Amniotic epithelial cell (primary cell): ENCODE data around the gene ALDH1A3.

ENCODE experiments used
- DNase-seq: peaks from one replicate; pipeline ENCODE4 v3.0.0-alpha.2; 2010; ENCODE audit warnings: low read depth

ALDH1A3 gene

GRCh38 chr15:100901702-100902435 is 22.2 kb downstream of the ALDH1A3 start:
- DNase-seq, result no peak

GRCh38 chr15:100902436-100903167 is 23.0 kb downstream of the ALDH1A3 start:
- peak; percentile 81 for DNase-seq

GRCh38 chr15:100903168-100903554 is 23.5 kb downstream of the ALDH1A3 start:
- DNase-seq, result no peak

DNA sequence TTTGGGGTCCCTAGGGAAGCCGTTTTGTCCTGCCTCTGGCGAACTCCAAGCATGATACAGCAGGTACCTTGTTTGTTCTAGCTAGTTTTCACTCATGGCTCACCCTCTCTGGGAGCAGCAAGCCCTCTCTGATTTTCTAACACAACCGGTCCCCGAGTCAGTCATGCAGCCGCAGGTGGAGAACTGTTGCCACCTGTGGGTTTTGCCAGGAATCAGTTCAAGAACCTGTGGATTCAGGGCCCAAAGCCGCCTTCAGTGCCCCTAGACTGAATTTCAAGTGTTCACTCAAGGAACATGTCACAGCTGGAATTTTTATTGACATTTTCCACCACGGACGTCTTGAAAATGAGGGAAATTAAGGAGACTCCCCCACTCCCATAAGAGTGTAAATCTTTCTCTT is 26.2 kb downstream of the ALDH1A3 start:
- no peak for DNase-seq

GRCh38 chr15:100908466-100908865 is 28.8 kb downstream of the ALDH1A3 start:
- no peak for DNase-seq

GRCh38 chr15:100909565-100909964 is 29.9 kb downstream of the ALDH1A3 start:
- DNase-seq, result no peak

DNA sequence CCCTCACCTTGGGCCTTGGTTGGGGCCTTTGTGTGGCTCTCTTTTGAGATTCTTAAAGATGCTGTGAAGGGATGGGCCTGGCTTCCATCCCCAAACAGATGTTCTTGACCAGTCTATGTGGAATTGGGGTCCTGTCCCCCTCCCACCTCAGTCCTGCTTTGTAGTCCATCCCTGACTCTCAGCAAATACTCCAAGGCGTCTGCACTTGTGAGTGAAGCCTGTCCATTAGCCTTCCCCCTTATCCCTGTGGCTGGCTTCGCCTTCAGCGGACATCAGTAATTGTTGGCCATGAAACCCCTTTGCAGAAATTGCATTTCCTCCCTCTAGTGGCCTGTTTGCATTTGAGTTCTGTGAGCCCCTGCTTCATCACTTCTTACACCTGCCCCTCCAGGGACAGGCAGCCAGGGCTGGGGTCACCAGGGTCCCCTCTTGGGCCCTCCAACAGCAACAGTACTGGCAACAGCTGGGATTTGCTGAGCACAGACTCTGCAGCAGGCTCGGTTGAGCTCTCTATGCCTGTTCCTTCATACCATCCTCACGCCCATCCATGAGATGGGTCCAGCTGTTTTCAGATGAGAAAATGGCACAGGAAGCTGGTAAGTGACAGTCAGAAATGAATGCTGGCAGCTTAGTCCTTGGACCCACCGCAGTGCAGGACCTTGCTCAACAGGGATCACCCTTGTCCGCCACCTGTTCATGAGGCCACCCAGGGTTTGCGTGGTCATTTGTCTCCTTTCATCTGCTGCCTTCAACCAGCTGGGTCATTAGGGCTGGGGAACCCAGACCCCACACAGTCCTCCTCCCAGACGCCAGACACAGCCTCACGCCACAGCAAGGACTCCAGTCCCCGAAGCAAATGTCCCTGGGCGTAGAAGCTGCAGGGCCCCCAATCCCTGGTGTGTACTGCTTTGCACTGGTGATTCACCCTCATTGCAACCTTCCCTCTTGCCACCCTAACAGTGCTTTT is 30.6 kb downstream of the ALDH1A3 start:
- DNase-seq, result no peak

DNA sequence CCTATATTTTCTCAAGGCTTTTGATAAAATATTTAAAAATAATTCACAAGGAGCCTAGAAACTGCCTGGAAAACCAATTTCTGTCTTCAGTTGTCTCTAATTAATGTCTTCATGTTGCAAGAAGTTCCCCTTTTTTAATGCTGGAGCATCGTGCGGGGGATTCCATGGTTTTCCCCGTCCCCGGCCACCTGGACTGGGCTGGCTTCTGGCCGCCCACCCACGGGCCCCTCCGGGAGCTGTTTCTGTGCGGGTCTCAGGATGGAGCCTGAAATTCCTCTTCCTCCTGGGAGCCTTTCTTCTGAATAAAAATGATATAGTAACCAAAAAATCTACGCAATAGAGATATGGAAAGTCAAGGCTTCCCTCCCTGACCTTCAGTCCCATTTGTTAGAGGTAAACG is 31.5 kb downstream of the ALDH1A3 start:
- no peak for DNase-seq

DNA sequence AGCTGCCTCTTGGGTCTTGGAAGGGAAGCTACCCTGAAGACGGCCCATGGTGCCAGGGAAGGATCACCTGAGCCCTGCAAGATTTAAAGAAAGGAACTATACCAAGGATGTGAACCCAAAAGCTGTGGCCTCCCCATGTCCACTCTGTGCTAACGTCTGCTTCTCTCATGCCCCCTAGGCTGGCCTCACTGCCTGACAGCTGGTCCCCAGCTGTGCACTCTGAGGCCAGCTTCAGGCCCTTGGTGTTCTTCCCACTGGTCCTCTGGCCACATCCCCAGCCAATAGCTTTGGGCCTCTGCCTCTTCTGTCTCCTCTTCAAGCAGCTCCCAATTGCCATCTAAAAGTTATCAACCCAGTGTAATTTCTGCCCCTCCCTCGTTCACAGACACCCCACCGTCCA is 34.3 kb downstream of the ALDH1A3 start:
- no peak for DNase-seq

DNA sequence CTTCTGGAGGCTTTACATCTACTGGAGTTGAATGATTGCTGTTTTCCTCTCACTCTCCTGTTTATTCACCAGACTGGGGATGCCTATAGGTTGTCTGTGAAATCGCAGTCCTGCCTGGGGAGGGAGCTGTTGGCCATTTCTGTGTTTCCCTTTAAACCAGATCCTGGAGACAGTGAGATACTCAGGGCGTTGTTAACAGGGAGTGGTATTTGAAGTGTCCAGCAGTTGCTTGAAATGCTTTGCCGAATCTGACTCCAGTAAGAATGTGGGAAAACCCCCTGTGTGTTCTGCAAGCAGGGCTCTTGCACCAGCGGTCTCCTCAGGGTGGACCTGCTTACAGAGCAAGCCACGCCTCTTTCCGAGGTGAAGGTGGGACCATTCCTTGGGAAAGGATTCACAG is 35.2 kb downstream of the ALDH1A3 start:
- peak; percentile 22 for DNase-seq

DNA sequence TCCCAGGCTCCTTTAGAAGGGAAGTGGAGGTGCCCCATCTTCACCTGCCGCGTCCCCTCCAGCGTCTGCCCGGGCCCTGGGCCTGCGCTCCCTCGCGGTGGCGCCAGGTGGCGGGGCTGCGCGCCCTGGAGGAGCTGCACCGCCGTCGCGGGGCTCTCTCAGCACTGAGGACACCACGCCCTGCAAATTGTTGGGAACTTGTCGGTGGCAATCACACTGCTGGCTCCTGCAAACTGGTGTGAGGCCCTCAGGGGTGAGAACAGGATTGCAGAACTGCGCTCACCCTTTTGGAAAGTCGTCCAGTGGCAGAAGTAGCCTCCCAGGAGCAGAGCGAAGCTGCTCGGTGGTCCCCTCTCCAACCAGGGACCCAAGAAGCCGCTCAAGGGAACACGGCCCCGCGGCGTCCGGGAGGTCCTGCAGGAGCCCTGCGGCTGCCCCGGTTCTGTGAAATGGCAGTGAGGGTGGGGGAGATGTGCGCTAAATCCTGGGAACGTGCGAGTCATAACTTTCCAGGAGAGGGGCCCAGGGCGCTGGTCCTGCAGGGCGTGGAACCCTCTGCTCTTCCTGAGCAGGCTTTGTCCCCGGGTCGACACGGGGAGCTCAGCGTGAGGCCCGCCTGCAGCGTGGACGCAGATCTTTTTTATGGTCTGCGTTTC is 38.5 kb downstream of the ALDH1A3 start:
- peak; percentile 40 for DNase-seq

DNA sequence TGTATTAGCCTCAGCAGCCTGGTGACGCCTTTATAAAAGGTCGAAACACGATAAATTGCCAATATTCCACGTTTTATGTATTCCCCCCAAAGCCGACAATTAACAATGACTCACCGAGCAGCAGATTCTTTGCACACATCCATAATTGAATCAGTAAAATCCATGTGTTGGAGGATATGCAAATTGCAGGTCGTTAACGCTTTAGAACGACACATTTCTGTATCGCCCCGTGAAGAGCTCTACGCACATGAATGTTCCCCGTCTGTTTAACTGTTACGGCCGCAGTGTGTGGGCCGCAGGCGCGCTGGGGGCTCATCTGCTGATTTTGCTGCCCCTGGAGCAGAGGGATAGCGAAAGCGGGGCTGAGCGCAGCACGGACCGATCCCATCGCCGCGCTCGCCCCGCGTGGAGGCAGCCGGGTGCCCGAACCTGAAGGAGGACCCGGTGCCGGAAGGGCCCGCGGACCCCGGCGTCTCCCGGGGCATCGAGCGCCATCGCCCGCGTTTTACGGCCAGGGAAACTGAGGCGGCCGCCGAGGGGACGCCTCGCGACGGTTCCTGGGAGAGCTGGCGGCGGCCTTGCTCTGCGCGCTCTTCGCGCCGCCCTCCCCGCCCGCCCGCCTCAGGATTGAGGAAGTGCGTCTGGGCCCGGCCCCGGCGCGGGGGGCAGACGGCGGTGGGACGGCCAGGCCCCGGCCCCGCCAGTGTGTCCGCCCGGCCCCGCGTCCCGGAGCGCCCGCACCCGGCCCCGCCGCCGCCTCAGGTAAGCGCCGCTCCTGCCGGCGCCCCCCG is 39.3 kb downstream of the ALDH1A3 start, which contains the start of gene LRRK1:
TSS of gene LRRK1 (plus strand) at position 668 of the 791 bp plus-strand sequence. CDS start 5,276 bp downstream, outside the sequence.
- DNase-seq, result peak; percentile 34

GRCh38 chr15:100919481-100920405 is 40.1 kb downstream of the ALDH1A3 start:
- peak; percentile 16 for DNase-seq

- DNase-seq, result no peak
Measured at GRCh38 chr15:100920516-100921135, 41.0 kb downstream of the ALDH1A3 start.

DNA sequence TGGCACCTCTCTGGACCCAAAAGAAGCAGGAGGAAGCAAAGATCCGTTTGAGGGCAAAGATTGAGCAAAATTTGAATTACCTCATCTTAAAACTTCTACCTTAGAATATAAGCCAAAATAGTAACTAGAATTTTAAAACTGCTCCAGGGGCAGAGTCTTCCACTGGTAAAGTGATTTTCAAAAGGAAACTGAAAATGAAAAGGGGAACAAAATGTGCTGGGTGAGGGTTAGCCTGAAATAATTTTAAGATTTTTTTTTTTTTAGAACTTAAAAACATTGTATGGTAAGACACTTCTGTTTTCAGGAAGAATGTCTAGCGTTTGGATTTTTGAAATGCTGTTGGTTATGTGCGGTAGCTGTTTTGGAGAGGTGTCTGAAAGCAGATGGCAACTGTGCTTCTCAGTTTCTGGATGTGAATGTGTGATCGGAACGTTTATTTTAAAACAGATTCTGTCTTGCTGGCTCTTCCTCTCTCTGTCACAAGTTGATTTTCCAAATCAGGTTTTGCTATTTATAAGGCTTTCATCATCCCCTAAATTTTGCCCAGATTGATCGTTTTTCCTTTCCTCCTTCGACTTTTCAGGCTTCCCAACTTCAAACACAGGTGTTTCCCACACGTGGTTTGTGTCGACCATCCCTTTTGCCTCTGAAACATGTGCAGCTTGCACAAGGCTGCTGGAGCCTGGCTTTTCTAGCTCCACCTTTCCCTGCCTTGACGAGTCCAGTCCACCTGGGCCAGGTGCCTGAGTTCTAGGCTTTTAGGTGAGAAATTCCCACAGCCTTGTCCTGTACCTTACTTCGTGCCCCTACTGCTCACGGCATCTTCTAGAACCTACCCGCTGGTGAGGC is 42.8 kb downstream of the ALDH1A3 start:
- no peak for DNase-seq

DNA sequence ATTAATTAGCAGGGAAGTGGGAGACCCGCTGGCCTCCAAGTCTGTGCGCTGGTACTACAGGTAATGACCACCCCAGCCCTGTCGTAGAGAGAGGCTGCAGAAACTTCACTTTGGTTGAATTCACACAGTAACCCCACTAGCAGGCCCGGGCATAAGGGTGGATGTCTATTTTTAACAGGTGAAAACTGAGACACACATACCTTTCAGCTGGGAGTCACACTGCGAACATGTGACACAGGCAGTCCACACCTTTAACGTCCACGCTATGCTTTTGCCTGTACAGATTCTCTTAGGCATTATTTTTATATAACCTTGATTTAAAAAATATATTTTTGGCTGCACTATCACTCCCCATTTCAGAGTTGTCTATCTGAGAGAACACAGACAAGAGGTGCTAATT is 43.4 kb downstream of the ALDH1A3 start:
- DNase-seq, result no peak

- no peak for DNase-seq
Measured at GRCh38 chr15:100923902-100924301, 44.3 kb downstream of the ALDH1A3 start.

DNA sequence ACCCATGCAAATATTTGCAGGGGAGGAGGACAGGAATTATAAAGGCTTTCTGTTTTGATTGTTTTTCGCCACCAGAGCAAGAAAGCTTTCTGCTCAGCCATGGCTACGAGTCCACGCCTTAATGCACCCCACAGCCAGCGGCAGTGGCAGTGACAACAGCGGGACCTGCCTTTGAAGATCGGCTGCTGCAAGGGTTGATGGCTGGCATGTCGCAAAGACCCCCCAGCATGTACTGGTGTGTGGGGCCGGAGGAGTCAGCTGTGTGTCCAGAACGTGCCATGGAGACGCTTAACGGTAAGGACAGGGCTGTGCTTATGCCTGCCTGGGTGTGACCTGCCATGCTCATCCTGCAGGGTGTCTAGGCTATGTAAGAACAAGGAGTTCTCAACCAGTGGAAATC is 44.8 kb downstream of the ALDH1A3 start:
- DNase-seq, result no peak
